Suprapubic skin (tissue), 4 donors: ENCODE data around the gene PLXNB1.

Source experiments
- EP300 ChIP-seq: sonication (generic); formaldehyde crosslinking; IDR thresholded peaks from one replicate; pipeline ENCODE4 v1.6.1; 2017; ENCODE audit warnings: antibody characterized with exemption
- POLR2A ChIP-seq, 2 donors: fragments of 450-650 bp; IDR thresholded peaks; one replicate each; pipeline ENCODE4 v1.6.1; 2017; ENCODE audit warnings: antibody characterized with exemption in 2 of 2, mild to moderate bottlenecking in 2 of 2, moderate library complexity in 2 of 2
- POLR2AphosphoS5 ChIP-seq, 3 donors: sonication (generic); formaldehyde crosslinking; IDR thresholded peaks; one replicate each; pipeline ENCODE4 v1.6.1; 2017; ENCODE audit warnings: antibody characterized with exemption in 3 of 3
- TF ChIP-seq, protein P1 (sequence below), 2 donors: fragments of 200-600 bp in 1 of 2; fragments of 450-650 bp in 1 of 2; sonication (generic) in 1 of 2; IDR thresholded peaks; one replicate each; pipeline ENCODE4 v1.5.1; 2016 to 2019; ENCODE audit warnings: antibody characterized with exemption in 2 of 2, mild to moderate bottlenecking in 1 of 2, moderate library complexity in 1 of 2

DNA sequence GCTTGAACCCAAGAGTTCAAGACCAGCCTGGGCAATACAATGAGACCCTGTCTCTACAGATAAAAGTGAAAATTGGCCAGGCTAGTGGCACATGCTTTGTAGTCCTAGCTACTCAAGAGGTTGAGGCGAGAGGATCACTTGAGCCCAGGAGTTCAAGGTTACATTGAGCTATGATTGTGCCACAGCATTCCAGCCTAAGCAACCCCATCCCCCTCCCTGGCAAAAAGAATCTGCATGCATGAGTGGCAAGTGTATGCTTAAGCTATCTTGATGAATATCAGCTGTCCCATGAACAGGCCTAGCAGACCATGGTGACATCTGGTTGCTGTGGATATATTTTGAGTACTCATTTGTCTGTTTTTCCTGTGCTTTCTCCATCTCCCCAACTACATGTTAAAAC, 21.4 kb upstream of the PLXNB1 start:
- TF ChIP-seq, protein P1, sequence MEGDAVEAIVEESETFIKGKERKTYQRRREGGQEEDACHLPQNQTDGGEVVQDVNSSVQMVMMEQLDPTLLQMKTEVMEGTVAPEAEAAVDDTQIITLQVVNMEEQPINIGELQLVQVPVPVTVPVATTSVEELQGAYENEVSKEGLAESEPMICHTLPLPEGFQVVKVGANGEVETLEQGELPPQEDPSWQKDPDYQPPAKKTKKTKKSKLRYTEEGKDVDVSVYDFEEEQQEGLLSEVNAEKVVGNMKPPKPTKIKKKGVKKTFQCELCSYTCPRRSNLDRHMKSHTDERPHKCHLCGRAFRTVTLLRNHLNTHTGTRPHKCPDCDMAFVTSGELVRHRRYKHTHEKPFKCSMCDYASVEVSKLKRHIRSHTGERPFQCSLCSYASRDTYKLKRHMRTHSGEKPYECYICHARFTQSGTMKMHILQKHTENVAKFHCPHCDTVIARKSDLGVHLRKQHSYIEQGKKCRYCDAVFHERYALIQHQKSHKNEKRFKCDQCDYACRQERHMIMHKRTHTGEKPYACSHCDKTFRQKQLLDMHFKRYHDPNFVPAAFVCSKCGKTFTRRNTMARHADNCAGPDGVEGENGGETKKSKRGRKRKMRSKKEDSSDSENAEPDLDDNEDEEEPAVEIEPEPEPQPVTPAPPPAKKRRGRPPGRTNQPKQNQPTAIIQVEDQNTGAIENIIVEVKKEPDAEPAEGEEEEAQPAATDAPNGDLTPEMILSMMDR (IDR thresholded peaks at IDR 0.05): no peak
- TF ChIP-seq POLR2A (IDR thresholded peaks at IDR 0.05) (no peak), EP300 (no peak), POLR2AphosphoS5 (IDR thresholded peaks at IDR 0.05) (no peak)
